ENCODE measurements around the gene ILDR2. TPM values are rescaled to one million over a fixed set of nuclear protein-coding genes. Genes with fewer than 3 reads are reported as not detected.

ILDR2 gene
- total and polyA plus RNA-seq, 10 of the 15 experiments (the other 5 are each of a cell fraction or from before 2014, with no cell fraction given), result 0.05 to 5.3 (median 1.9) TPM

DNA sequence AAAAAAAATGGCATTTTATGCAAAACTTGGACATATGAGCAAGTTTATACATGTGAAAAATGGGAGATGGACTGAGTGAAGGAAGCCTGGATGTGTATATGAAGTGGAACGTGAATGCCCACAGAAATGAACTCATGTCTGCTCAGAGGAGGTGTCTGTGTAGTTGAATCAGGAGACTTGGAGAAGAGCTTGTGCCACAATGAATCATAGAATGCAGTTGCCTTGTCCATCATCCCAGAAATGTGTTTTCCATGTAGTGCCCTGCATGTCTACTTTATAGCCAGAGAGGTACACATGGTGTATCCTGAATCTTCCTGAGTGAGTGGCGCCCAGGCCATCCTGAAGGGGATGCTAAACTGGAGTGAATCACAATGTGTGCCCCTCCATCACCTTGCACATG, 2.6 kb upstream of the ILDR2 start:
- no peak for ATAC-seq

More for the DNA sequence above, 2.6 kb upstream of the ILDR2 start:
- 87% methylated on average over 2 of the region's 2 CpGs for WGBS (ENCODE audit: insufficient coverage, insufficient replicate concordance, low lambda C conversion rate, missing lambda C conversion rate)
- no peak overlapping the region for H3K4me3 ChIP-seq
- no peak for TF ChIP-seq RELA (IDR thresholded peaks at IDR 0.05; ENCODE audit: borderline replicate concordance, partially characterized antibody)
- TF ChIP-seq SIN3A (IDR thresholded peaks at IDR 0.05; ENCODE audit: low read depth, low read length), result no peak
- TF ChIP-seq, protein P1, sequence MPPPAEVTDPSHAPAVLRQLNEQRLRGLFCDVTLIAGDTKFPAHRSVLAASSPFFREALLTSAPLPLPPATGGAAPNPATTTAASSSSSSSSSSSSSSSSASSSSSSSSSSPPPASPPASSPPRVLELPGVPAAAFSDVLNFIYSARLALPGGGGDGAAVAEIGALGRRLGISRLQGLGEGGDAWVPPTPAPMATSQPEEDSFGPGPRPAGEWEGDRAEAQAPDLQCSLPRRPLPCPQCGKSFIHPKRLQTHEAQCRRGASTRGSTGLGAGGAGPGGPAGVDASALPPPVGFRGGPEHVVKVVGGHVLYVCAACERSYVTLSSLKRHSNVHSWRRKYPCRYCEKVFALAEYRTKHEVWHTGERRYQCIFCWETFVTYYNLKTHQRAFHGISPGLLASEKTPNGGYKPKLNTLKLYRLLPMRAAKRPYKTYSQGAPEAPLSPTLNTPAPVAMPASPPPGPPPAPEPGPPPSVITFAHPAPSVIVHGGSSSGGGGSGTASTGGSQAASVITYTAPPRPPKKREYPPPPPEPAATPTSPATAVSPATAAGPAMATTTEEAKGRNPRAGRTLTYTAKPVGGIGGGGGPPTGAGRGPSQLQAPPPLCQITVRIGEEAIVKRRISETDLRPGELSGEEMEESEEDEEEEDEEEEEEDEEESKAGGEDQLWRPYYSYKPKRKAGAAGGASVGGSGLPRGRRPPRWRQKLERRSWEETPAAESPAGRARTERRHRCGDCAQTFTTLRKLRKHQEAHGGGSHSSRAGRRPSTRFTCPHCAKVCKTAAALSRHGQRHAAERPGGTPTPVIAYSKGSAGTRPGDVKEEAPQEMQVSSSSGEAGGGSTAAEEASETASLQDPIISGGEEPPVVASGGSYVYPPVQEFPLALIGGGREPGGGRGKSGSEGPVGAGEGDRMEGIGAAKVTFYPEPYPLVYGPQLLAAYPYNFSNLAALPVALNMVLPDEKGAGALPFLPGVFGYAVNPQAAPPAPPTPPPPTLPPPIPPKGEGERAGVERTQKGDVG (CRISPR knock-in tag; IDR thresholded peaks at IDR 0.05), result no peak
- TF ChIP-seq EGR1 (IDR thresholded peaks at IDR 0.05; ENCODE audit: borderline replicate concordance in 1 of 2, low read depth in 2 of 2, low read length in 2 of 2), result no peak
- TF ChIP-seq, protein P2, sequence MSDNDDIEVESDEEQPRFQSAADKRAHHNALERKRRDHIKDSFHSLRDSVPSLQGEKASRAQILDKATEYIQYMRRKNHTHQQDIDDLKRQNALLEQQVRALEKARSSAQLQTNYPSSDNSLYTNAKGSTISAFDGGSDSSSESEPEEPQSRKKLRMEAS (IDR thresholded peaks at IDR 0.05; ENCODE audit: low read depth, low read length), result no peak
- TF ChIP-seq CBFB (IDR thresholded peaks at IDR 0.05; ENCODE audit: low read depth), result no peak
- no peak for TF ChIP-seq NR2C2 (IDR thresholded peaks at IDR 0.05; ENCODE audit: borderline replicate concordance, control insufficient read depth, insufficient read length, low read depth)
- TF ChIP-seq SMARCA5 (IDR thresholded peaks at IDR 0.05), result no peak
- TF ChIP-seq, protein P3, sequence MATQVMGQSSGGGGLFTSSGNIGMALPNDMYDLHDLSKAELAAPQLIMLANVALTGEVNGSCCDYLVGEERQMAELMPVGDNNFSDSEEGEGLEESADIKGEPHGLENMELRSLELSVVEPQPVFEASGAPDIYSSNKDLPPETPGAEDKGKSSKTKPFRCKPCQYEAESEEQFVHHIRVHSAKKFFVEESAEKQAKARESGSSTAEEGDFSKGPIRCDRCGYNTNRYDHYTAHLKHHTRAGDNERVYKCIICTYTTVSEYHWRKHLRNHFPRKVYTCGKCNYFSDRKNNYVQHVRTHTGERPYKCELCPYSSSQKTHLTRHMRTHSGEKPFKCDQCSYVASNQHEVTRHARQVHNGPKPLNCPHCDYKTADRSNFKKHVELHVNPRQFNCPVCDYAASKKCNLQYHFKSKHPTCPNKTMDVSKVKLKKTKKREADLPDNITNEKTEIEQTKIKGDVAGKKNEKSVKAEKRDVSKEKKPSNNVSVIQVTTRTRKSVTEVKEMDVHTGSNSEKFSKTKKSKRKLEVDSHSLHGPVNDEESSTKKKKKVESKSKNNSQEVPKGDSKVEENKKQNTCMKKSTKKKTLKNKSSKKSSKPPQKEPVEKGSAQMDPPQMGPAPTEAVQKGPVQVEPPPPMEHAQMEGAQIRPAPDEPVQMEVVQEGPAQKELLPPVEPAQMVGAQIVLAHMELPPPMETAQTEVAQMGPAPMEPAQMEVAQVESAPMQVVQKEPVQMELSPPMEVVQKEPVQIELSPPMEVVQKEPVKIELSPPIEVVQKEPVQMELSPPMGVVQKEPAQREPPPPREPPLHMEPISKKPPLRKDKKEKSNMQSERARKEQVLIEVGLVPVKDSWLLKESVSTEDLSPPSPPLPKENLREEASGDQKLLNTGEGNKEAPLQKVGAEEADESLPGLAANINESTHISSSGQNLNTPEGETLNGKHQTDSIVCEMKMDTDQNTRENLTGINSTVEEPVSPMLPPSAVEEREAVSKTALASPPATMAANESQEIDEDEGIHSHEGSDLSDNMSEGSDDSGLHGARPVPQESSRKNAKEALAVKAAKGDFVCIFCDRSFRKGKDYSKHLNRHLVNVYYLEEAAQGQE (IDR thresholded peaks at IDR 0.05; ENCODE audit: low read depth, low read length), result no peak
- TF ChIP-seq CBX3 (IDR thresholded peaks at IDR 0.05; ENCODE audit: borderline replicate concordance, low read depth), result no peak
- CTCF ChIA-PET, result interaction anchor here (1.1 to 1.7 kb wide), 2 partner anchors 68 to 81 kb away, joined by 5 to 6 read pairs; no protein-coding TSS in a partner anchor
- no TSS peak for BruUV-seq (replicated peaks)
- no peak overlapping the region for H2AFZ ChIP-seq (ENCODE audit: control insufficient read depth, low read depth, low read length)
- peaks cover 0 to 7% of the 10 kb centered on the region in 2 experiments for H3K27me3 ChIP-seq (replicated peaks in 1 of 2; ENCODE audit: control insufficient read depth in 2 of 2, insufficient read depth in 2 of 2, low read length in 1 of 2)
- no peak overlapping the region for H3K9ac ChIP-seq (ENCODE audit: control insufficient read depth, insufficient read depth, low read length)
- intact Hi-C loops (cut with micrococcal nuclease; ENCODE audit: unreplicated experiment), result loop anchor here (5.0 kb wide), 1 partner anchor 79 kb away; no protein-coding TSS in a partner anchor
- no peak overlapping the region; the same call in 1 of the 2 replicates for H3K4me2 ChIP-seq (ENCODE audit: control insufficient read depth, insufficient read depth)
- SMC1A ChIA-PET (ENCODE audit: uncharacterized antibody, unreplicated experiment), result interaction anchor here (1.7 to 1.8 kb wide), 2 partner anchors 80 to 81 kb away, joined by 5 to 8 read pairs; no protein-coding TSS in a partner anchor
- no peaks in the 10 kb centered on the region for H4K20me1 ChIP-seq (ENCODE audit: control insufficient read depth, insufficient read depth)
- POLR2A ChIA-PET, result no interaction called here
- 0 out of 2 replicates have a peak, but pooled peaks cover 3% of the 10 kb centered on the region for H3K79me2 ChIP-seq (ENCODE audit: control insufficient read depth, insufficient read depth, low read length)
- FAIRE-seq (no peak), DNase-seq (ENCODE audit: low read depth, low spot score) (no peak)
- H3K27ac ChIP-seq (ENCODE audit: control insufficient read depth, insufficient read depth), result no peak overlapping the region
- RAD21 ChIA-PET (ENCODE audit: unreplicated experiment), result interaction anchor here (1.0 kb wide), 1 partner anchor 67 kb away, joined by 3 read pairs; no protein-coding TSS in a partner anchor
- in situ Hi-C loops (cut with MboI), result no loop called here
- no peaks in the 10 kb centered on the region for H3K9me3 ChIP-seq (replicated peaks; ENCODE audit: control insufficient read depth, insufficient read depth, low read length)
- H3K36me3 ChIP-seq (ENCODE audit: control insufficient read depth in 2 of 2, insufficient read depth in 2 of 2, low read length in 1 of 2), result no peaks in the 10 kb centered on the region
- H3K4me1 ChIP-seq (ENCODE audit: control insufficient read depth, insufficient read depth, low read length), result peaks cover 18% of the 10 kb centered on the region
